ENCODE measurements around the gene RIPOR3. TPM values are rescaled to one million over a fixed set of nuclear protein-coding genes. Genes with fewer than 3 reads are reported as not detected.

Gene RIPOR3
- total RNA-seq, 1 donor from 2014 or later, result 0.53 TPM

- no peak for TF ChIP-seq CTCF (IDR thresholded peaks at IDR 0.05; ENCODE audit: insufficient read depth, low read length, severe bottlenecking)
- DNase-seq (ENCODE audit: low read depth) (no peak), FAIRE-seq (no peak)
- H3K4me3 ChIP-seq (ENCODE audit: low read depth, low read length), result no peak overlapping the region
- H3K27me3 ChIP-seq (ENCODE audit: control insufficient read depth, insufficient read depth, low read length), result no peaks in the 10 kb centered on the region
- H3K36me3 ChIP-seq (ENCODE audit: control insufficient read depth, insufficient read depth, low read length), result peaks cover 39% of the 10 kb centered on the region
Observed at GRCh38 chr20:50582092-50582491, 109.2 kb downstream of the RIPOR3 start.

- DNase-seq (ENCODE audit: low read depth) (no peak), FAIRE-seq (no peak)
- Histone ChIP-seq H3K27me3 (ENCODE audit: control insufficient read depth, insufficient read depth, low read length) (no peaks in the 10 kb centered on the region), H3K36me3 (ENCODE audit: control insufficient read depth, insufficient read depth, low read length) (peaks cover 39% of the 10 kb centered on the region), H3K4me3 (ENCODE audit: low read depth, low read length) (no peak overlapping the region)
- no peak for TF ChIP-seq CTCF (IDR thresholded peaks at IDR 0.05; ENCODE audit: insufficient read depth, low read length, severe bottlenecking)
Observed at GRCh38 chr20:50580842-50581544, 110.3 kb downstream of the RIPOR3 start.

- H3K4me3 ChIP-seq (ENCODE audit: low read depth, low read length), result no peak overlapping the region
- FAIRE-seq (no peak), DNase-seq (ENCODE audit: low read depth) (peak; percentile 22)
- peaks cover 39% of the 10 kb centered on the region for H3K36me3 ChIP-seq (ENCODE audit: control insufficient read depth, insufficient read depth, low read length)
- peak; percentile 76 for TF ChIP-seq CTCF (IDR thresholded peaks at IDR 0.05; ENCODE audit: insufficient read depth, low read length, severe bottlenecking)
- H3K27me3 ChIP-seq (ENCODE audit: control insufficient read depth, insufficient read depth, low read length), result no peaks in the 10 kb centered on the region
Observed at GRCh38 chr20:50580016-50580747, 111.2 kb downstream of the RIPOR3 start.

GRCh38 chr20:50579511-50579910 lies 111.8 kb downstream of the RIPOR3 start:
- TF ChIP-seq CTCF (IDR thresholded peaks at IDR 0.05; ENCODE audit: insufficient read depth, low read length, severe bottlenecking), result no peak
- peaks cover 42% of the 10 kb centered on the region for H3K36me3 ChIP-seq (ENCODE audit: control insufficient read depth, insufficient read depth, low read length)
- FAIRE-seq (no peak), DNase-seq (ENCODE audit: low read depth) (no peak)
- H3K4me3 ChIP-seq (ENCODE audit: low read depth, low read length), result no peak overlapping the region
- H3K27me3 ChIP-seq (ENCODE audit: control insufficient read depth, insufficient read depth, low read length), result no peaks in the 10 kb centered on the region

- H3K27me3 ChIP-seq (ENCODE audit: control insufficient read depth, insufficient read depth, low read length), result no peaks in the 10 kb centered on the region
- TF ChIP-seq CTCF (IDR thresholded peaks at IDR 0.05; ENCODE audit: insufficient read depth, low read length, severe bottlenecking), result no peak
- peaks cover 44% of the 10 kb centered on the region for H3K36me3 ChIP-seq (ENCODE audit: control insufficient read depth, insufficient read depth, low read length)
- DNase-seq (ENCODE audit: low read depth) (no peak), FAIRE-seq (no peak)
- H3K4me3 ChIP-seq (ENCODE audit: low read depth, low read length), result no peak overlapping the region
Observed at GRCh38 chr20:50578778-50579165, 112.6 kb downstream of the RIPOR3 start.
